Urinary bladder (tissue), 4 donors: ENCODE measurements around the gene HCST. TPM values are rescaled to one million over a fixed set of nuclear protein-coding genes. Genes with fewer than 3 reads are reported as not detected.
"Not testable (repeated sequence)": the region's sequence is repeated elsewhere in the genome, so short reads cannot be mapped to it uniquely, and the experiment has no call there.

Experiments
- DNase-seq: peaks from one replicate; pipeline ENCODE4 v3.0.0-alpha.2; 2015; ENCODE audit errors: extremely low spot score
- H3K27ac ChIP-seq: one replicate; pipeline ENCODE4 v1.5.1; 2013; ENCODE audit warnings: low read depth, mild to moderate bottlenecking, moderate library complexity
- H3K36me3 ChIP-seq: one replicate; pipeline ENCODE4 v1.6.1; 2013; ENCODE audit warnings: mild to moderate bottlenecking, moderate library complexity; ENCODE audit not compliant: insufficient read depth
- H3K4me1 ChIP-seq: one replicate; pipeline ENCODE4 v1.6.1; 2013; ENCODE audit warnings: mild to moderate bottlenecking, moderate library complexity; ENCODE audit not compliant: insufficient read depth
- H3K4me3 ChIP-seq: one replicate; pipeline ENCODE4 v1.5.1; 2013; ENCODE audit warnings: low read depth, low read length
- WGBS: extraction: QIAGEN DNeasy Blood & Tissue Kit; methylation state at CpG from one replicate; pipeline ENCODE4 v1.1.7; 2013; 5-methylcytosine and 5-hydroxymethylcytosine counted together
- polyA plus RNA-seq: library from polyadenylated mRNA; stranded (reverse); fragments of 200-250 nt; gene quantifications from one replicate; pipeline ENCODE4 v1.2.3, GENCODE V29; 2013
- total RNA-seq: library from RNA; depleted of rRNA; stranded (reverse); fragments of >200 nt; gene quantifications from one replicate; pipeline ENCODE4 v1.2.3, GENCODE V29; 2014
- donor health status: healthy with polysubstance abuse.
- donor health status: healthy.

The HCST gene
- total and polyA plus RNA-seq, 2 donors = 6.7 to 17.3 TPM

DNA sequence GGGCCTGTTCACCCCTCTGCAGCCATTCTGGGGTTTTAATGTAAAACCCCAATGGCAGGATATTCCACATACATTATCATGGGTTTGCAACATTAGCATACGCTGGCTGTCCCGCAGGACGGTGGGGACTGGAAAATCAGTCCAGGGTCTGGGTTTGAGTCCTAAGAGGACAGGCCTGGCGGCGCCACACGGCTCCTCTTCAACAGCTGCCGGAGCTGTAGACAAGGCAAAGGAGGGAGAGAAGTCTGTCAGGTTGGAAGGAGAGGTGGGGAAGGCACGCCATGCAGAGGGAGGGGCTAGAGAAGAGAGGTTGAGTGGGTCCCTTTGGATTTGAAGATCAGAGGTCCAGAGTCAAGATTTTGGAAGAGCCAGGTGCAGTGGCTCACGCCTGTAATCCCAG is 13.9 kb upstream of the HCST start:
- peaks cover 5% of the 10 kb centered on the region for H3K36me3 ChIP-seq

DNA sequence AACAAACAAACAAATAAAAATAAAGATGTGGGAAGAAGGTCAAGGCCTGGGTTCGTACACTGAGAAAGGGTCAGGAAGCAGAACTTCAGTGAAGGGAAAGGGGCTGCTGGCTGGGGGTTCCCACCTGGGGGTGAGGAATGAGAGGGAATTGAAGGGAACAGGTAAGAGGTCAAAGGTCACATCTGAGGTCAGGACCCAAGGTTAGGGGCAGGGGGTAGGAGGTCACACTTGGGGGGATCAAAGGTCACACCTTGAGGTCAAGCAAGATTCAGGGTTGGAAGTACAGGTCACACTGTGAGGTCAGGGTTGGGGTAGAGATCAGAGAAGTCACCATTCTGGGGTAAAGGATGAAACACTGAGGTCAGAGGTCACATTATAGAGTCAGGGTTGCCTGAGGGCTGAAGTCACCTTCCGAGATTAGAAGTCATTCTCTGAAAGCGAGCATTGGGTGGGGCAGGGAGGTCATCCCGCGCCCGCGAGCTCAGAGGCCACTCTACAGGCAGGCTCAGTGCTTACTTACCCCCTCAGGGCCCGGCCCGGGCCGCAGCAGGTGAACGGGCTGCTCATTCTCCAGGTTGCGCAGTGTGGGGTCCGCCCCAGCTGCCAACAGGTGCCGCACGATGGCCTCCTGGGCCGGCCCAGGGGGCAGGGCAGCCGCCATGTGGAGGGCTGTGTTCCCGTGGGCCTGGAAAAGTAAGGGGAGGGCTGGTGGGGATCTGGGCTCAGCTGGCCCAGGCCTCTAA is 12.8 kb upstream of the HCST start:
- no peak for DNase-seq
- 93% methylated on average over 18 of the region's 18 CpGs for WGBS
- no peak overlapping the region for H3K27ac ChIP-seq
- no peak overlapping the region for H3K4me3 ChIP-seq
- no peaks in the 10 kb centered on the region for H3K4me1 ChIP-seq
- H3K36me3 ChIP-seq = peaks cover 5% of the 10 kb centered on the region

More for the DNA sequence above, 13.9 kb upstream of the HCST start:
- WGBS = 90% methylated on average over 9 of the region's 9 CpGs
- Histone ChIP-seq H3K4me3 (no peak overlapping the region), H3K27ac (no peak overlapping the region), H3K4me1 (no peaks in the 10 kb centered on the region)
- DNase-seq = no peak

DNA sequence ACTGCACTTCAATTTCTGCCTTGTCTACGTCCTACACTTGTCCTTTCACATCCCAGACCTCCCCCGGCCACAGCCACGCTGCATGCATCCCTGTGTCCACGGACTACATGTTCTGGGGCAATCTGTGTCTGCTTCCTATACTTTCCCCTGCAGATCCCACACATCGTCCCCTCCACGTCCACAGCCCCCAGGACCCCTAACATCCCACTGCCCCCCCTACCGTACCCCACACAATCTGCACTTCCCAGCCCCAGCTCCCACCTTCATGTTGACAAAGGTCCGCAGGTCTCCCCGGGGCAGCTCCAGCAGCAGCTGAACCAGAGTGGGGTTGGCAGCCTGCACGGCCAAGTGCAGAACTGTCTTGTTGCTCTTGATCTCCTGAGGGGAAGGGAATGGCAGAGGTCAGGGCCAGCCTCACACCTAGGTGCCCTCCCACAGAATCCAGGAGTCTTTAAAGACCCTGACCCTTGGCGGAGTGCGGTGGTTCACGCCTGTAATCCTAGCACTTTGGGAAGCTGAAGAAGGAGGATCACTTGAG is 12.1 kb upstream of the HCST start:
- no peaks in the 10 kb centered on the region for H3K4me1 ChIP-seq
- H3K4me3 ChIP-seq = no peak overlapping the region
- WGBS = 92% methylated on average over 13 of the region's 13 CpGs
- no peak overlapping the region for H3K27ac ChIP-seq
- peaks cover 5% of the 10 kb centered on the region for H3K36me3 ChIP-seq
- DNase-seq = no peak

DNA sequence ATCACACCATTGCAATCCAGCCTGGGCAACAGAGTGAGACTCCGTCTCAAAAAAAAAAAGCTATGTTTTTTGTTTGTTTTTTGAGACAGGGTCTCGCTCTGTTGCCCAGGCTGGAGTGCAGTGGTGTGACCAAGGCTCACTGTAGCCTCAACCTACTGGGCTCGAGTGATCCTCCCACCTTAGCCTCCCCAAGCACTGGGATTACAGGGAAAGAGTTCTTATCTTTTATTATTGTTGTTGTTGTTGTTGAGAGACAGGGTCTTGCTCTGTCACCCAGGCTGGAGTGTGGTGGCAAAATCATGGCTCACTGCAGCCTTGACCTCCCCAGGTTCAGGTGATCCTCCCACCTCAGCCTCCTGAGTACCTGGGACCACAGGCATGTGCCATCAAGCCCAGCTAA is 10.5 kb upstream of the HCST start:
- not testable (repeated sequence) for DNase-seq, H3K4me3 ChIP-seq, H3K4me1 ChIP-seq, H3K27ac ChIP-seq, H3K36me3 ChIP-seq
- 95% methylated on average over 3 of the region's 3 CpGs for WGBS

DNA sequence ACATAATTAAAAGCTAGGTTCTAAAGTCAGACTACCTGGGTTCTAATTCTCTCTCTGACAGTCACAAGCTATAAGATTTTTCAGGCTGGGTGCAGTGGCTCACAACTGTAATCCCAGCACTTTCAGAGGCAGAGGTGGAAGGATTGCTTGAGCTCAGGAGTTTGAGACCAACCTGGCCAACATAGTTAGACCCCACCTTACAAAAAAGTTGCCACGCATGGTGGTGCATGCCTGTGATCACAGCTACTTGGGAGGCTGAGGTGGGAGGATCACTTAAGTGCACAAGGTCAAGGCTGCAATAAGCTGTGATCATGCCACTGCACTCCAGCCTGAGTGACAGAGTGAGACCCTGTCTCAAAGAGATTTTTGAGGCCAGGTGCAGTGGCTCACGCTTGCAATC is 8.0 kb upstream of the HCST start:
- no peak overlapping the region for H3K27ac ChIP-seq
- H3K36me3 ChIP-seq = peaks cover 4% of the 10 kb centered on the region
- H3K4me3 ChIP-seq = no peak overlapping the region
- 95% methylated on average over 2 of the region's 2 CpGs for WGBS
- no peaks in the 10 kb centered on the region for H3K4me1 ChIP-seq
- DNase-seq = no peak

DNA sequence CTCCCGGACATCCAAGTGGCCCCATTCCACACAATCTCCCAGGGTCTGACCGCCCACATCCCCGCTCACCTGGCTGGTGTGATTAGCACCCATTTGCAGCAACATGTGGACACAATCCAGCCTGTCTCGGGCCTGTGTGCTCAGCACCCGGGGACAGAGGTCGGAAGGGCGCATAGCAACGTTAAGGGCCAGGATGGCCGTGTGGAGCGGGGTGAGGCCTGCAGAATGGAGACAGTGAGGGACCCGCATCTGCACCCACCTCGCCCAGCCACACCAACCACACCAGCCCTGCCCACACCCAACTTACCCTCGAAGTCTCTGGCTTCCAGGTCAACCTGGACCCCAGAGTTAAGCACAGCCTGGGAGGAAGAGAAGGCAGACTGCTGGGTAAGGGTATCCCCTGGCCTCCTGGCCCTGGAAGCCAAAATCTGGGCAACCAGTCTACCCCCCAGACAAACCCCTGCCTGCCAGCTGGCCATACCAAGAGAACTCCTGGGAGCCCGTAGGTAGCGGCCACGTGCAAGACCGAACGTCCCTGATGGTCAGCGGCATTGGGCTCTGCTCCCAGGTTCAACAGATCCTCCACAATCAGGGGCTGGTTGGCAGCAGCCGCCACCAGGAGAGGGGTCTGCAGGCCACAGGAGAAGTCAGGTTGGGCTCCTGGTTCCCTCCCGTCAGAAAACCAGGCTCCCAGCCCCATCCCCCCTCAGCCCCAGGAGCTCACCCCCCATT is 6.3 kb upstream of the HCST start:
- H3K36me3 ChIP-seq = peaks cover 2% of the 10 kb centered on the region
- 90% methylated on average over 21 of the region's 21 CpGs for WGBS

DNA sequence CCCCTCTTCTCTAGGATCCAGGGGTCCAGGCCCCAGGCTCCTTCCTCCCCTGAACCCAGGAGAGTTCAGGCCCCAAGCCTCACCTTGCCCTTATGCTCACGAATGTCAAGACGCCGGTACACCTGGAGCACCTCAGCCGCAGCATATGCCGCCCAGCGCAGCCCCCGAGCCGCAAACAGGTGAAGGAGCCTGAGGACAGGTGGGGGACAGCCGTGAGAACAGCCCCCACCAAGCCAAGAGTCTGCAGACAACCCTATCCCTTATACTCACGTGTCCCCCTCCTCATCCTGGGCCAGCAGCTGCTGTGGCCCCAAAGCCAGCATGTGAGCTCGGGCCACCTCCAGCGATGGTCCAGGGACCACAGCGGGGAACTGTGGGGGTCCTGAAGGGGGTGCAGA is 5.7 kb upstream of the HCST start:
- Histone ChIP-seq H3K4me3 (no peak overlapping the region), H3K36me3 (peaks cover 2% of the 10 kb centered on the region), H3K4me1 (no peaks in the 10 kb centered on the region), H3K27ac (no peak overlapping the region)
- DNase-seq = no peak
- 93% methylated on average over 13 of the region's 13 CpGs for WGBS

More for the DNA sequence above, 6.3 kb upstream of the HCST start:
- Histone ChIP-seq H3K4me1 (no peaks in the 10 kb centered on the region), H3K4me3 (no peak overlapping the region), H3K27ac (no peak overlapping the region)
- DNase-seq = no peak

DNA sequence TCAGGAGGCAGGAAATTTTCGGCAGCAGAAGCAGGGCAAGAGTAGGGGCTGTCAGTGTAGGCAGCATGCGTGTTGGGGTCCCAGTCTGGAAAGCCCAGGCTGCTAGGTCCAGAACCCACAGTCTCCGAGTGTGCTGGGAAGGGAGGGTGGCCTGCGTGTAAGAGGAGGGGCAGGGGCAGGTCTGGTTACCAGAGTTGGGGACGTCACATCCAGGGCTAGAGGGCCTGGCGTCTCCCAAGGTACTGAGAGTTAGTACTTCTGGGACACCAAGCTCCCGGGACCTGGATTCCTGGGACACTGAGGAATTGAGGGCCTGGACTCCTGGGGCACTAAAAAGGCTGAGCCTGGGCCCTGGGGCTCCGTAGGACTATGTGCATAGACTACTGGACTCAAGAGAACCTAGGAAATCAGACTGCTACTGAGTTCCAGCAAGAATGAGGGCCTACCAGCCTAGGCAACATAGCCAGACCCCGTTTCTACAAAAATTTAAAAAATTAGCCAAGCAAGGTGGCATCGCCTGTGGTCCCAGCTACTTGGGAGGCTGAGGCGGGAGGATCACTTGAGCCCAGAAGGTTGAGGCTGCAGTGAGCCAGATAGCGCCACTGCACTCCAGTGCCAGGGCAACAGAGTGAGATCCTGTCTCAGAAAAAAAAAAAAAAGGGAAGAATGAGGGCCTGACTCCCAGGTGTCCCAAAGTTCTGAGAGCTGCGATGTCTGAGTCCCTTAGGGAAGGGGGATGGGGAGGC is 4.5 kb upstream of the HCST start:
- Histone ChIP-seq H3K36me3 (peaks cover 2% of the 10 kb centered on the region), H3K27ac (no peak overlapping the region), H3K4me1 (no peaks in the 10 kb centered on the region), H3K4me3 (peak overlapping the region; percentile 70)
- no peak for DNase-seq
- 92% methylated on average over 13 of the region's 13 CpGs for WGBS

DNA sequence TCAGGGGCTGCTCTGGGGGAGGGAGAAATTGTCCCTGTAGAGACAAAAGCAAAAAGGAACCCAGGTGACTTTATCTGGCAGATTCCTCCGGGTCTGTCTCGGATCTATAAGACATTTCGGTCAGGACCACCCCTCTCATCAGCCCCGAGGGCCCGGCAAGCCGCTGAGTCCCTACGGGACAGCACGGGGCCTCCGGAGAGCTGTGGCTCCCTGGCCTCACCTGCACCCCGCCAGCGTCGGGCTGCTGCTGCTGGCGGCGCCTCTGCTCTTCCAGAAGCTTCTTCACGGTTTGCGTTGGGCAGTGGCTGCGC is 3.9 kb upstream of the HCST start:
- 9% methylated on average over 17 of the region's 17 CpGs for WGBS
- peaks cover 2% of the 10 kb centered on the region for H3K36me3 ChIP-seq
- DNase-seq = no peak
- H3K4me1 ChIP-seq = no peaks in the 10 kb centered on the region
- peak overlapping the region; percentile 70 for H3K4me3 ChIP-seq
- no peak overlapping the region for H3K27ac ChIP-seq

DNA sequence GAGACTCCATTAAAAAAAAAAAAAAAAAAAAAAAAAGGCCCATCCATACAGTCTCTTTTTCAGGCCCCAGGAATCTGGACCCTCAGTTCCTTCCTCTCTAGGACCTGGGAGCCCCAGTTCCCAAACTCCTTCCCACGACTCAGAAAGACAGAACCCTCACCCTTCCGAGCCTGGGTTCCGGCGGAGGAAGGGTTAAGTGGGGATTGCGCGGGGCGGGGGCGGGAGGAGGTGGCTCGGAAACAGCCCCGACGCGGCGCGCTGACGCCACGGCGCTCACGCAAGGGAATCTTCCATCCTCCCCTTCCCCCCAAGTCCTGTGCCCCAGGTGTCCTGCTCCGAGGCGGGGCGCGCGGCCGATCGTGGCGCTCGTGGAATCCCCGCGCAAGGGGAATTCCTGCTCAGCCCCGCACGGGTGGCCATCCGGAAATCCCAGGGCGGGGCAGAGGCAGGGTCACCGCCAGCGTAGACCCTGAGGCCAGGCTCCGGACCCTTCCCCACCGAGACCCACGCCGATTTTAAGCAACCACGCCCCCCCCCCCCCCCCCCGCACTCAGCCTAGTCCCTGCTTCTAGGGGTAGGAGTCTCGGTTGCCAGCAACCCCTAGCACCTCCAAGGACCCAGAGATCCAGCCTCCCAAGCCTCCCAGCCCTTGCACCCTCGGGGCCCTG is 2.6 kb upstream of the HCST start:
- no peaks in the 10 kb centered on the region for H3K4me1 ChIP-seq
- no peak for DNase-seq
- H3K4me3 ChIP-seq = peak overlapping the region; percentile 70
- peak overlapping the region; percentile 62 for H3K27ac ChIP-seq
- WGBS = under 1% methylated on average over 41 of the region's 43 CpGs
- peaks cover 2% of the 10 kb centered on the region for H3K36me3 ChIP-seq

DNA sequence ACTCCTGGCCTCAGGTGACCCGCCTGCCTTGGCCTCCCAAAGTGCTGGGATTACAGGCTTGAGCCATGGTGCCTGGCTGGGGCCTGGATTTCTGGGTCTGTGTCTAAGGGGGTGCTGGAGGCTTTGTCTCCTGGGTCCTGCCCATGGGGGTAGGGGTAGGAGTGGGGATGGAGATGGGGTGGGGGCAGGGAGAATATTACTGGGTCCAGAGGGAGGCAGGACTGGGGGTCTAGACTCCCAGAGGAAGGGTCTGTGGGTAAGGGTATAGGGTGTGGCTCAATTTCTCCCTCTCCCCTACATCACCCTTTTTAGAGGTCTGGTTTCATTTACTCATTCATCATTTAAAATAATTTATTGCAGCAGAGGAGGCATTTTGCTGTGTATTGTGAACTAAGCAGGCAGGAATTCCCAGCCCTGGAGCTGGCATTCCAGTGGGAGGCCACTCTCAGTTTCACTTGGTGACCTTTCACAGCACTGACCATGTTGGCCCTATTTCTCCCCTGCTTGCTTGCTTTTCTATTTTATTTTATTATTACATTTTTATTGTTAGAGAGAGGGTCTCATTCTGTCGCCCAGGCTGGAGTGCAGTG is 1.2 kb upstream of the HCST start:
- H3K4me3 ChIP-seq = no peak overlapping the region
- H3K4me1 ChIP-seq = no peaks in the 10 kb centered on the region
- no peak overlapping the region for H3K27ac ChIP-seq
- 65% methylated on average over 2 of the region's 2 CpGs for WGBS
- peaks cover 2% of the 10 kb centered on the region for H3K36me3 ChIP-seq
- DNase-seq = no peak

DNA sequence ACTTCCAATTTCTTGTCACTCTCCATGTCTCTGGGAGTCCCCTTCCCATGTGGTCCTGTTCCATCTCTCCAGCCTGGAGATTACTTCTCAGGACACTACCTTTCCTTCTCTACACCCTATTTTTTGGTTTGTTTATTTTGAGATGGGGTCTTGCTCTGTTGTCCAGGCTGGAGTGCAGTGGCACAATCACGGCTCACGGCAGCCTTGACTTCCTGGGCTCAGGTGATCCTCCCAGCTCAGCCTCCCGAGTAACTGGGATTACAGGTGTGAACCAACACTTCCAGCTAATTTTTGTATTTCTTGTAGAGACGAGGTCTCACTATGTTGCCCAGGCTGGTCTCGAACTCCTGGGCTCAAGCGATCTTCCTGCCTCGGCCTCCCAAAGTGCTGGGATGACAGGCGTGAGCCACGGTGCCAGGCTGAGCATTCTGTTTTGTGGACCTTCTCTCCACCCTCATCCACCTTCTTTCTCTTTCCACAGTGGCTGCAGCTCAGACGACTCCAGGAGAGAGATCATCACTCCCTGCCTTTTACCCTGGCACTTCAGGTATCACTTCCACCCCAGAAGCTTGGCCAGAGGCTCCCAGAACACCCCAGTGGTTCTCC is 644 bp downstream of the HCST start:
- no peak overlapping the region for H3K27ac ChIP-seq
- H3K4me3 ChIP-seq = no peak overlapping the region
- no peak for DNase-seq
- WGBS = 72% methylated on average over 10 of the region's 10 CpGs
- no peaks in the 10 kb centered on the region for H3K4me1 ChIP-seq
- H3K36me3 ChIP-seq = no peaks in the 10 kb centered on the region
